ENCODE data around the gene SNAP47. TPM values are rescaled to one million over a fixed set of nuclear protein-coding genes. Genes with fewer than 3 reads are reported as not detected.

The SNAP47 gene
- total RNA-seq, 2 donors from 2014 or later: 37.9 to 38.5 TPM

- ATAC-seq (no peak), DNase-seq (no peak)
- intact Hi-C loops (cut with DNase I): no loop called here
Observed at GRCh38 chr1:227730630-227731151, 4.5 kb upstream of the SNAP47 start.

GRCh38 chr1:227731241-227731677 is 4.0 kb upstream of the SNAP47 start:
- no peak for DNase-seq
- ATAC-seq: no peak
- intact Hi-C loops (cut with DNase I): no loop called here

GRCh38 chr1:227731696-227732585 is 3.3 kb upstream of the SNAP47 start:
- DNase-seq (no peak), ATAC-seq (no peak)
- intact Hi-C loops (cut with DNase I): no loop called here

- no peak for DNase-seq
- intact Hi-C loops (cut with DNase I): no loop called here
Observed at GRCh38 chr1:227732586-227733308, 2.5 kb upstream of the SNAP47 start.

GRCh38 chr1:227733309-227733705 is 1.9 kb upstream of the SNAP47 start:
- intact Hi-C loops (cut with DNase I): no loop called here
- ATAC-seq (no peak), DNase-seq (no peak)

More at GRCh38 chr1:227732586-227733308, 2.5 kb upstream of the SNAP47 start:
- ATAC-seq: no peak

- no peak for ATAC-seq
- DNase-seq: no peak
- intact Hi-C loops (cut with DNase I): no loop called here
Observed at GRCh38 chr1:227733751-227734545, 1.3 kb upstream of the SNAP47 start.

GRCh38 chr1:227734546-227734855 is 734 bp upstream of the SNAP47 start:
- intact Hi-C loops (cut with DNase I): no loop called here
- DNase-seq (no peak), ATAC-seq (no peak)

- intact Hi-C loops (cut with DNase I): no loop called here
- ATAC-seq (peak; percentile 57 to 70), DNase-seq (no peak)
Observed at GRCh38 chr1:227735539-227736285, 477 bp downstream of the SNAP47 start.

- no peak for ATAC-seq
- no peak for DNase-seq
- intact Hi-C loops (cut with DNase I): no loop called here
Observed at GRCh38 chr1:227736814-227737432, 1.7 kb downstream of the SNAP47 start.

- no peak for ATAC-seq
- no peak for DNase-seq
- intact Hi-C loops (cut with DNase I): no loop called here
Observed at GRCh38 chr1:227738820-227739219, 3.6 kb downstream of the SNAP47 start.

- intact Hi-C loops (cut with DNase I): no loop called here
- ATAC-seq (no peak), DNase-seq (no peak)
Observed at GRCh38 chr1:227739636-227740035, 4.4 kb downstream of the SNAP47 start.

GRCh38 chr1:227740401-227740960 is 5.2 kb downstream of the SNAP47 start:
- intact Hi-C loops (cut with DNase I): no loop called here
- ATAC-seq (no peak), DNase-seq (no peak)

GRCh38 chr1:227741166-227741870 is 6.1 kb downstream of the SNAP47 start:
- no peak for ATAC-seq
- intact Hi-C loops (cut with DNase I): no loop called here
- DNase-seq: no peak

- no peak for ATAC-seq
- no peak for DNase-seq
- intact Hi-C loops (cut with DNase I): no loop called here
Observed at GRCh38 chr1:227742738-227743715, 7.8 kb downstream of the SNAP47 start.

- ATAC-seq (no peak), DNase-seq (no peak)
- intact Hi-C loops (cut with DNase I): no loop called here
Observed at GRCh38 chr1:227744668-227745067, 9.4 kb downstream of the SNAP47 start.

GRCh38 chr1:227745568-227746265 is 10.5 kb downstream of the SNAP47 start:
- DNase-seq (no peak), ATAC-seq (no peak)
- intact Hi-C loops (cut with DNase I): no loop called here

Measured in left cardiac atrium (tissue), 4 donors.